Measurements from ENCODE around the gene KIF13A. TPM values are rescaled to one million over a fixed set of nuclear protein-coding genes. Genes with fewer than 3 reads are reported as not detected.
A peak's percentile ranks its signal among the peaks of the same experiment; 100 is the strongest.
"Not testable (repeated sequence)": the region's sequence is repeated elsewhere in the genome, so short reads cannot be mapped to it uniquely, and the experiment has no call there.

The KIF13A gene
- total RNA-seq, 2 donors from 2014 or later: 0.45 TPM; not detected in 1

GRCh38 chr6:17917837-17918763, 69.3 kb downstream of the KIF13A start:
- no peak for ATAC-seq (replicated peaks)
- Mint-ChIP-seq H3K4me3 (no peak overlapping the region), H3K27ac (no peak overlapping the region), H3K36me3 (ENCODE audit: low read depth) (no peaks in the 10 kb centered on the region), H3K27me3 (peaks cover 3% of the 10 kb centered on the region), H3K9me3 (no peaks in the 10 kb centered on the region), H3K4me1 (no peaks in the 10 kb centered on the region)

- H3K4me3 Mint-ChIP-seq: no peak overlapping the region
- peaks cover 3% of the 10 kb centered on the region for H3K27me3 Mint-ChIP-seq
- no peaks in the 10 kb centered on the region for H3K9me3 Mint-ChIP-seq
- no peak for ATAC-seq (replicated peaks)
- no peaks in the 10 kb centered on the region for H3K4me1 Mint-ChIP-seq
- H3K36me3 Mint-ChIP-seq (ENCODE audit: low read depth): no peaks in the 10 kb centered on the region
- no peak overlapping the region for H3K27ac Mint-ChIP-seq
These were observed 72.8 kb downstream of the KIF13A start for GRCh38 chr6:17914651-17915050.

- no peaks in the 10 kb centered on the region for H3K9me3 Mint-ChIP-seq
- no peak overlapping the region for H3K4me3 Mint-ChIP-seq
- H3K4me1 Mint-ChIP-seq: no peaks in the 10 kb centered on the region
- no peak for ATAC-seq (replicated peaks)
- H3K27me3 Mint-ChIP-seq: peaks cover 10% of the 10 kb centered on the region
- H3K27ac Mint-ChIP-seq: no peak overlapping the region
- H3K36me3 Mint-ChIP-seq (ENCODE audit: low read depth): no peaks in the 10 kb centered on the region
These were observed 74.9 kb downstream of the KIF13A start for GRCh38 chr6:17912521-17912920.

DNA sequence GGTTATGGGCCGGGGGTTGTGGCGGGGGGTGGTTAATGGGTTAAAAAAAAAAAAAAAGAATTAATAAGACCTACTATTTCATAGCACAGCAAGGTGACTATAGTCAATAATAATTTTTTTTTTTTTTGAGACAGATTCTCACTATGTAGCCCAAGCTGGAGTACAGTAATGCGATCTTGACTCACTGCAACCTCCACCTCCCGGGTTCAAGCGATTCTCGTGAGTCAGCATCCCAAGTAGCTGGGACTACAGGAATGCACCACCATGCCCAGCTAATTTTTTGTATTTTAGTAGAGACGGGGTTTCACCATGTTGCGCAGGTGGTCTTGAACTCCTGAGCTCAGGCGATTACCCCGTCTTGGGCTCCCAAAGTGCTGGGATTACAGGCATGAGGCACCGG, 75.8 kb downstream of the KIF13A start:
- H3K9me3 Mint-ChIP-seq; H3K36me3 Mint-ChIP-seq (ENCODE audit: low read depth); H3K4me1 Mint-ChIP-seq; H3K27ac Mint-ChIP-seq; ATAC-seq (replicated peaks); H3K4me3 Mint-ChIP-seq: not testable (repeated sequence)
- peaks cover 16% of the 10 kb centered on the region for H3K27me3 Mint-ChIP-seq

DNA sequence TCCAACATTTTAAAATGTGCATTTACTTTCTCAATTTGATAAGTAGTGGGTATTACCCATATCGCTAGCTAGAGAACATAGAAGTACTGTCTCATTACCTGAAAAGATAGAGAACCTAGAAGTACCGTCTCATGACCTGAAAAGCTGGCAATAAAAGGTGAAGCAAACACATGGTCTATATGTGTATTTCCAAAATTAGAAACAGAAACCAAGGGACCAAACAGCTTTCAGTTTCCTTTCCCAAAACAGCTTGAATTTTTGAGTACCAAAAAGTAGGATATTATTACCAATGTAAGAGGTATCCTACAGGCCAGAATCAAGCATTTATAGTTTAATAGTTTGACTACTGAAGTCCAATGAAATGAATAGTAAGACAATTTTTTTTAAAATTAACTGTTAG, 77.2 kb downstream of the KIF13A start:
- no peaks in the 10 kb centered on the region for H3K9me3 Mint-ChIP-seq
- H3K27me3 Mint-ChIP-seq: peaks cover 19% of the 10 kb centered on the region
- H3K27ac Mint-ChIP-seq: no peak overlapping the region
- no peak for ATAC-seq (replicated peaks)
- no peaks in the 10 kb centered on the region for H3K4me1 Mint-ChIP-seq
- no peaks in the 10 kb centered on the region for H3K36me3 Mint-ChIP-seq (ENCODE audit: low read depth)
- H3K4me3 Mint-ChIP-seq: no peak overlapping the region

DNA sequence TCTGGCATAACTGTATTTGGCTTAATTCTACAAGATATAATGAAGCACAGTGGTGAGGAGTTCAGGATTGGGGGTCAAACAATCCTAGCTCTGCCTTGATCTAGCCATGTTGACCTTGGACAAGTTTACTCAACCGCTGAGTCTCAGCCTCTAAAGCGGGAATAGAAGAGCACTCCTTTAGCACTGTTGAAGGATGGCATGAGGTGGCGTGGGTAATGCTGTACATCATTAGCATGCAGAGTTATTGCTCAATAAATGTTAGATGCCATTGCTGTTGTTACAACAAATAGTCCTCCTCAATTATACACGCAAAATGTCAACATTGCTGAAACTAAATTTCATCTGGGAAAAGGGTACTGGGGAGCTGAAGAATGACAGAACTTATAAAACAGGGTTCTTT, 78.6 kb downstream of the KIF13A start:
- Mint-ChIP-seq H3K4me3 (no peak overlapping the region), H3K27me3 (peaks cover 16% of the 10 kb centered on the region), H3K4me1 (no peaks in the 10 kb centered on the region), H3K27ac (no peak overlapping the region), H3K36me3 (ENCODE audit: low read depth) (no peaks in the 10 kb centered on the region), H3K9me3 (no peaks in the 10 kb centered on the region)
- no peak for ATAC-seq (replicated peaks)

DNA sequence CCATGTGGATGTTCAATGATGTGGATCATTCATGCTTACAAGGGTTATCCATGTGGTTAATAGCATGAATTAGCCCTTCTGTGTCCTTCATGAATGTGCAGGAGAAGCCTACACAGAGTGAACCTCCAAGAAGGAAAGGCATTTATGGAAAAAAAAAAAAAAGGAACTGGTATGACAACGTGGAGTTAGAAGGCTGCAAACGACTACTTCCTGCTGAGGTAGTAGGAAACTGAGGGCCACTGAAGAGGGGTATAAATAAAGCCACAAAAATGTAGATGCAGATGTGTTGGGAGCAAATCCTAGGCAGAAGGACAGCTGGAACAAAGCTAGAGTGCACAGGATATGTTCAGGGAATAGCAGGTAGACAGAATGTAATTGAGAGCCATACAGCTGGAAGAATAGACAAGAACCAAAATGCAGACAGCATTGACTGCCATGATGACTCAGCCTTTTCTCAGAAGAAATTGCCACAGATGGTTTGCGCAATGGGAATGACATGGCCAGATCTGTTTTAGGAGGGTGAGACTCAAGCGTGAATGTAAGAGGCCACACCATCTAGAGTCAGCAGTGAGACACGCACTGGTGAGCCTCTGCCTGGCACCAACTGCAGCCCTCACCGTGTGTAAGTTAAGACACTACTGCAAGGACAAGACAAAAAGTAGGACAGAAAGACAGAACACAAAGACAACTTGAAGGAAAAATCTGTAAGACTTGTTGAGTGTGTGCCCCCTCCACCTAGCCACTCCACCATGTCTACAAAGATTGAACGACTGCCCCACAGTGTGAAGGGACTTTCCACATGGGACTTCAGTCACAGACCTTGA, 79.8 kb downstream of the KIF13A start:
- Mint-ChIP-seq H3K9me3 (no peaks in the 10 kb centered on the region), H3K4me1 (no peaks in the 10 kb centered on the region), H3K4me3 (no peak overlapping the region), H3K27ac (no peak overlapping the region), H3K36me3 (ENCODE audit: low read depth) (no peaks in the 10 kb centered on the region), H3K27me3 (peaks cover 21% of the 10 kb centered on the region)
- peak; percentile 39 for ATAC-seq (replicated peaks)

DNA sequence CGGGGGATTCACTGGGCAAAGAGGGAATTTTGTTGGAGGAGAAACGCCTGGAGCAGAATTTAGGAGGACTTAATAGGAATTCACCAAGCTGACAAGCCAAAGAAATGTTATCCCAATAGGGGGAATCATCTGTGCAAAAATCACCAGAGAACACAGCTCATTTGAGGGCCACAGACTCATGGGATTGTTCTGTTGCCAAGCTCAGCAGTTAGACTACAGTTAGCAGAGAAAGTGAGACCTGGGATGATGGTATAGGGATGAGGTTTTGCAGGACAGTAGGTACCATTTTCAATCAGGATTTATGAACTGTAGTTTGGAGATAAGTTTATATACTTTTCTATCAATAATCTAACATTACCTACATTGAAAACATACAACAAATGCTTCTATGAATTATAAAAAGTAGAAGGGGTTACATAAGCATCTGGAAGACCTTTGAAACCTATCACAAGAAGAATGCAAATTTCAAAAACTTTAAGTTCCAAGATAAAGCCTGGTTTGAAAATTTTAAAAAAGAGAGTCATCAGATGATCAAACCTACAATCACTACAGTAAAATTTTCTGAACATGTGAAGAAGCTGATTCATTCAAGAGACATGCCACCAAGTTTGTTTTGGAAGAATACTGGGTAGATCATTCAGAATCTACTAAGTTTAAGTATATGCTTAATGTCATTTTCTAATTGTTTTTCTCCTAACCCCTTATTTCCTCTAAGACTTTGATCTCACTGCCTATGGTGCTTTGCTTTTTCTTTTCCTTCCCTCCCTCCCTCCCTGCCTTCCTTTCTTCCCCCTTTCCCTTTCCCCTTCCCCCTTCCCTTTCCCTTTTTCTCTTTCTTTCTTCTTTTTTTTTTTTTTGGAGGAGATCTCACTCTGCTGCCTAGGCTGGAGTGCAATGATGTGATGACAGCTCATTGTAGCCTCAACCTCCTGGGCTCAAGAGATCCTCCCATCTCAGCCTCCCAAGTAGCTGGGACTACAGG, 81.5 kb downstream of the KIF13A start:
- H3K27ac Mint-ChIP-seq: no peak overlapping the region
- no peaks in the 10 kb centered on the region for H3K36me3 Mint-ChIP-seq (ENCODE audit: low read depth)
- H3K27me3 Mint-ChIP-seq: peaks cover 21% of the 10 kb centered on the region
- H3K4me3 Mint-ChIP-seq: no peak overlapping the region
- H3K4me1 Mint-ChIP-seq: no peaks in the 10 kb centered on the region
- no peaks in the 10 kb centered on the region for H3K9me3 Mint-ChIP-seq
- ATAC-seq (replicated peaks): no peak

- ATAC-seq (replicated peaks): no peak
- Mint-ChIP-seq H3K27ac (no peak overlapping the region), H3K9me3 (no peaks in the 10 kb centered on the region), H3K27me3 (peaks cover 21% of the 10 kb centered on the region), H3K4me3 (no peak overlapping the region), H3K36me3 (ENCODE audit: low read depth) (no peaks in the 10 kb centered on the region), H3K4me1 (no peaks in the 10 kb centered on the region)
These were observed 82.8 kb downstream of the KIF13A start for GRCh38 chr6:17904491-17905120.

GRCh38 chr6:17902974-17903373, 84.5 kb downstream of the KIF13A start:
- Mint-ChIP-seq H3K4me3 (no peak overlapping the region), H3K27me3 (peaks cover 16% of the 10 kb centered on the region)

DNA sequence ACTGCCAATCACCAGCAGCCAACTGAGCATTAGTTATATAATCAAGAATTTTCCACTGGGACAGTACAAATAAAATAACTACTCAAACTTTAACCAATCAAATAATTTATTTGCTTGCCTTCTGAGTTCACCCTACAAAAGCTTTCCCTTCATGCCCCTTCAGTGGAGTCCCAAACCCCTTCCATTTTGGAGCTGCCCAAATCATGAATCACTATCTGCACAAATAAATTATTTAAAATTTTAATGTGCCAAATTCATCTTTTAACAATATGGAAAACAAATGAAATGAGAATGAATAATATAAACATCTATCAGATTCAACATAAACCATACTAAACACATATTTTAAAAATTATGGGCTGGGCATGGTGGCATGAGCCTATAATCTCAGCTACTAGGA, 85.9 kb downstream of the KIF13A start:
- peaks cover 14% of the 10 kb centered on the region for H3K27me3 Mint-ChIP-seq
- ATAC-seq (replicated peaks): no peak
- no peaks in the 10 kb centered on the region for H3K36me3 Mint-ChIP-seq (ENCODE audit: low read depth)
- no peak overlapping the region for H3K27ac Mint-ChIP-seq
- no peak overlapping the region for H3K4me3 Mint-ChIP-seq
- H3K9me3 Mint-ChIP-seq: peaks cover 4% of the 10 kb centered on the region
- no peaks in the 10 kb centered on the region for H3K4me1 Mint-ChIP-seq

More at GRCh38 chr6:17902974-17903373, 84.5 kb downstream of the KIF13A start:
- Mint-ChIP-seq H3K9me3 (no peaks in the 10 kb centered on the region), H3K27ac (no peak overlapping the region), H3K36me3 (ENCODE audit: low read depth) (no peaks in the 10 kb centered on the region), H3K4me1 (no peaks in the 10 kb centered on the region)
- no peak for ATAC-seq (replicated peaks)

DNA sequence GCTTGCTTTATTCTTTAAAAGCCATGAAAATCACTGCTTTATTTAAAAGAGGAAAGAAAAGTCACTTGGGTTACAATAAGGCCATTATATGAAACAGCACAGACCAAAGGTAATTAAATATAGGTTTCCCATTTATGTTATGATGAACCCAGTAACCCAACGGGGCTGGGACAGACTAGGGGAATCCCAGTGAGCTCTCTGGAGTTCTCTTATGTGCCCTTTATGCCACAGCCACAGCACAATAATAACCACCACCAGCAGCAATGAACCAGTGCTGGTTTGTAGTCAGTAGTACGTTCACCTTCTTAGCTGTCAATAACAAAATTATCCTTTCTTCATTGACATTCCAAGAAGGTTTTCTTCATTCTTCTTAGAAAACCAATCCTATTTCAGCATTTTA, 87.4 kb downstream of the KIF13A start:
- H3K4me1 Mint-ChIP-seq: no peaks in the 10 kb centered on the region
- peaks cover 19% of the 10 kb centered on the region for H3K27me3 Mint-ChIP-seq
- no peak overlapping the region for H3K27ac Mint-ChIP-seq
- no peak for ATAC-seq (replicated peaks)
- H3K9me3 Mint-ChIP-seq: peaks cover 15% of the 10 kb centered on the region
- H3K36me3 Mint-ChIP-seq (ENCODE audit: low read depth): no peaks in the 10 kb centered on the region
- H3K4me3 Mint-ChIP-seq: no peak overlapping the region

DNA sequence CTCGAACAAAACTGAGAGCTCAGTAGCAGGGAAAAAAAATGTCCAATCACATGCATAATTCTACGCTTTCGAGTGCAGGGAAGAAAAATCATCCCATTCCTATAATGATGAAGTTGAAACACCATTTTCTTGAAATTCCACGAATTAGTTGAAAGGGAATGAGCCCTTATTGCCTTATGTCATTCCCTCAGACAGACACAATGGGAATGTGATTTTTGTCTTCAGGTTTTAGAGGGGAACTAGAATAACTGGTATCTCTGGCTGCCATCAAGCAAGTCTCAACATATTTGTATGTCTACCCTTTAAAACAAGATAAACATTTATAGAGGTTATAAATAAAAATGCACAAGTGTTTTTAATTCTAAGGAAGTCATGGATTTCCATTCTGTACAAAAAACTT, 87.9 kb downstream of the KIF13A start:
- Mint-ChIP-seq H3K27me3 (peaks cover 19% of the 10 kb centered on the region), H3K4me1 (no peaks in the 10 kb centered on the region), H3K9me3 (peaks cover 15% of the 10 kb centered on the region), H3K36me3 (ENCODE audit: low read depth) (no peaks in the 10 kb centered on the region), H3K27ac (no peak overlapping the region), H3K4me3 (no peak overlapping the region)
- no peak for ATAC-seq (replicated peaks)

- no peaks in the 10 kb centered on the region for H3K36me3 Mint-ChIP-seq (ENCODE audit: low read depth)
- no peaks in the 10 kb centered on the region for H3K4me1 Mint-ChIP-seq
- no peak for ATAC-seq (replicated peaks)
- H3K9me3 Mint-ChIP-seq: peaks cover 15% of the 10 kb centered on the region
- no peak overlapping the region for H3K4me3 Mint-ChIP-seq
- peaks cover 15% of the 10 kb centered on the region for H3K27me3 Mint-ChIP-seq
- no peak overlapping the region for H3K27ac Mint-ChIP-seq
These were observed 89.8 kb downstream of the KIF13A start for GRCh38 chr6:17897681-17898080.

Measured in activated T-helper 17 cell treated with anti-CD3 and anti-CD28 coated beads, Interleukin-2, amount 50 U/mL, for 72 hours (primary cell).